ENCODE measurements around the gene CCDC80.

The CCDC80 gene

DNA sequence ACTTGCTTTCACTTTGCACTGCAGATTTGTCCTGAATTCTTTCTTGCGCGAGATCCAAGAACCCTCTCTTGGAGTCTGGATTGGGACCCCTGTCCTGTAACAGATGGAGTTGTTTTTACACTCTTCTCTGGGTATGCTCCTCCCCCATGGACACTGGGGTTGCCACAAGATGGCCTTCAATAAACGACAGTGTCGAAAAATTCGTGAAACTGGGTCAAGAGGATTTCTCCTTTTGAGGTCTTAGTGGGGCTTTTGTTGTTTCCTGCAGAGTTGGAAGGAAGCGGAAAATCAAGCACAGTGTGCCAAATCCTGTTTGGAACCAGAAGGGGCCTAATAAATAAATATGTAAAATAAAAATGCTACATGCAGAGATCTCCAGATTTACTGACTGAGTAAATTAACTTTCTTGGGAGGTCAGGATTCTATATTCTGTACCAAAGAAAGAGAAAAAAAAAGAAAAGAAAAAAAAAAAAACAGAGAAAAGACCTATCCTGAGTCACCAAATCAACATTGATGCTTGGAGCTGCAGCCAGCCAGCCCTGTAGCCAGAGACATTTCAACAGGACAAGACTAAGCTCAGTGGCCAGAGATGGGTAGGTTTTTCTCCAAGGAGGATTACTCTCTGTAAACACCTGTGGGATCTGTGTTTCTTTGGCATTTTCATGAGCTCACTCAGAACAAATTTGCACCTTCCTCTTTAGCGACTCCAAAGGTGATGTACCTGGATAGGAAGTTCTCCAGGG is 24.8 kb downstream of the CCDC80 start:
- peak overlapping the region; percentile 48 for H3K27ac ChIP-seq (ENCODE audit: insufficient read depth, low read depth, low read length, poor library complexity, severe bottlenecking)
- H3K36me3 ChIP-seq (ENCODE audit: control insufficient read depth, insufficient read depth, low read length): no peaks in the 10 kb centered on the region
- H3K27me3 ChIP-seq (ENCODE audit: control insufficient read depth, insufficient read depth, low read length, poor library complexity, severe bottlenecking): no peaks in the 10 kb centered on the region
- H3K4me3 ChIP-seq (ENCODE audit: insufficient read depth, low read depth, low read length): no peak overlapping the region
- H3K9me3 ChIP-seq (ENCODE audit: control insufficient read depth, low read length): no peaks in the 10 kb centered on the region
- 75 to 76% methylated on average over 7 of the region's 7 CpGs for WGBS, 2 experiments
- no peaks in the 10 kb centered on the region for H3K4me1 ChIP-seq (ENCODE audit: control insufficient read depth, insufficient read depth, low read length)

DNA sequence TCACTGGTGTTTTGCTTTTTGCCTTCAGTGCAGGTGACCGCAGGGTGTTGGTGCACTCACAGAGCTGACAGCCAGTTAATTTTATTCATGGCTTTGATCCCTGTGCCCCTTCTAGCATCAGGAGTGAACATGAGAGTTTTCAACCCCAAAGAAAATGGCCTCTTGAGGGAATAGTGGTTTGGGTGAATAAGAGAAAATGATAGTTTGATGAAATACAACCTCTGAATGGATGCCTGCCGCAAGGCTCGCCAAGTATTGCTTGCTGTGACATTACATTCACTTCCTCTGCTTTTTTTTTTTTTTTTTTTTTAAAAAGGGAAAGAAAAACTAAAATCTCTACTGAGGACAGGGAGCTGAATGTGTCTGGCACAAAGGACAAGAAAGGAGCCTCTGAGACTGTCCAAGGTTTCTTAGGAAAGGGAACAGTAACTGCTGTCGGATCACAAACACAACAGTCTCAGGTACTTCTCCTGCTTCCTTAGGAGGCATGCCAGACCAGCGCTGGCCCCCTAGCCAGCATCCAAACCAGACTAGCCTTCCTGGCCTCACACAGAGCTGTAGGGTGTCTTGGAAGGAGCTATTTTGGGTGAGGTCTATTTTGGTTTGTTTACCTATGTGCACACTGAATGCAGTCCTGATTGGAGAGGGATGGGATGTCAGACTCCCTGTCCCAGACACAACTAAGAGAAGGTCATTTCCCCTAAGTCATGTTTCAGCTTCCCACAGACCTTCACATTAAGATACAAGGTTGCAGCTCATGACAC is 29.0 kb downstream of the CCDC80 start:
- Histone ChIP-seq H3K27ac (ENCODE audit: insufficient read depth, low read depth, low read length, poor library complexity, severe bottlenecking) (no peak overlapping the region), H3K36me3 (ENCODE audit: control insufficient read depth, insufficient read depth, low read length) (no peaks in the 10 kb centered on the region), H3K4me3 (ENCODE audit: insufficient read depth, low read depth, low read length) (no peak overlapping the region), H3K4me1 (ENCODE audit: control insufficient read depth, insufficient read depth, low read length) (no peaks in the 10 kb centered on the region), H3K27me3 (ENCODE audit: control insufficient read depth, insufficient read depth, low read length, poor library complexity, severe bottlenecking) (no peaks in the 10 kb centered on the region), H3K9me3 (ENCODE audit: control insufficient read depth, low read length) (no peaks in the 10 kb centered on the region)
- WGBS, 2 experiments: 94% methylated on average over 3 to 5 of the region's 5 CpGs

GRCh38 chr3:112610121-112610520 is 30.8 kb downstream of the CCDC80 start:
- H3K27ac ChIP-seq (ENCODE audit: insufficient read depth, low read depth, low read length, poor library complexity, severe bottlenecking): no peak overlapping the region

GRCh38 chr3:112607863-112608262 is 33.1 kb downstream of the CCDC80 start:
- Histone ChIP-seq H3K9me3 (ENCODE audit: control insufficient read depth, low read length) (no peaks in the 10 kb centered on the region), H3K36me3 (ENCODE audit: control insufficient read depth, insufficient read depth, low read length) (no peaks in the 10 kb centered on the region), H3K4me3 (ENCODE audit: insufficient read depth, low read depth, low read length) (no peak overlapping the region), H3K27ac (ENCODE audit: insufficient read depth, low read depth, low read length, poor library complexity, severe bottlenecking) (no peak overlapping the region), H3K27me3 (ENCODE audit: control insufficient read depth, insufficient read depth, low read length, poor library complexity, severe bottlenecking) (no peaks in the 10 kb centered on the region), H3K4me1 (ENCODE audit: control insufficient read depth, insufficient read depth, low read length) (peaks cover 4% of the 10 kb centered on the region)

More at GRCh38 chr3:112610121-112610520, 30.8 kb downstream of the CCDC80 start:
- Histone ChIP-seq H3K4me1 (ENCODE audit: control insufficient read depth, insufficient read depth, low read length) (peaks cover 4% of the 10 kb centered on the region), H3K9me3 (ENCODE audit: control insufficient read depth, low read length) (no peaks in the 10 kb centered on the region), H3K27me3 (ENCODE audit: control insufficient read depth, insufficient read depth, low read length, poor library complexity, severe bottlenecking) (no peaks in the 10 kb centered on the region), H3K4me3 (ENCODE audit: insufficient read depth, low read depth, low read length) (no peak overlapping the region), H3K36me3 (ENCODE audit: control insufficient read depth, insufficient read depth, low read length) (no peaks in the 10 kb centered on the region)
- WGBS, 2 experiments: 89 to 92% methylated on average over 3 of the region's 3 CpGs

- WGBS, 2 experiments: 92 to 94% methylated on average over 2 of the region's 2 CpGs
- Histone ChIP-seq H3K4me1 (ENCODE audit: control insufficient read depth, insufficient read depth, low read length) (peaks cover 4% of the 10 kb centered on the region), H3K4me3 (ENCODE audit: insufficient read depth, low read depth, low read length) (no peak overlapping the region), H3K9me3 (ENCODE audit: control insufficient read depth, low read length) (no peaks in the 10 kb centered on the region), H3K27me3 (ENCODE audit: control insufficient read depth, insufficient read depth, low read length, poor library complexity, severe bottlenecking) (no peaks in the 10 kb centered on the region), H3K27ac (ENCODE audit: insufficient read depth, low read depth, low read length, poor library complexity, severe bottlenecking) (no peak overlapping the region), H3K36me3 (ENCODE audit: control insufficient read depth, insufficient read depth, low read length) (no peaks in the 10 kb centered on the region)
Observed at GRCh38 chr3:112606098-112606497, 34.8 kb downstream of the CCDC80 start.

- no peaks in the 10 kb centered on the region for H3K9me3 ChIP-seq (ENCODE audit: control insufficient read depth, low read length)
- no peak overlapping the region for H3K27ac ChIP-seq (ENCODE audit: insufficient read depth, low read depth, low read length, poor library complexity, severe bottlenecking)
- H3K4me1 ChIP-seq (ENCODE audit: control insufficient read depth, insufficient read depth, low read length): peaks cover 4% of the 10 kb centered on the region
- H3K4me3 ChIP-seq (ENCODE audit: insufficient read depth, low read depth, low read length): no peak overlapping the region
- 86 to 90% methylated on average over 9 of the region's 9 CpGs for WGBS, 2 experiments
- H3K27me3 ChIP-seq (ENCODE audit: control insufficient read depth, insufficient read depth, low read length, poor library complexity, severe bottlenecking): no peaks in the 10 kb centered on the region
- H3K36me3 ChIP-seq (ENCODE audit: control insufficient read depth, insufficient read depth, low read length): no peaks in the 10 kb centered on the region
Observed at GRCh38 chr3:112605285-112605684, 35.7 kb downstream of the CCDC80 start.

DNA sequence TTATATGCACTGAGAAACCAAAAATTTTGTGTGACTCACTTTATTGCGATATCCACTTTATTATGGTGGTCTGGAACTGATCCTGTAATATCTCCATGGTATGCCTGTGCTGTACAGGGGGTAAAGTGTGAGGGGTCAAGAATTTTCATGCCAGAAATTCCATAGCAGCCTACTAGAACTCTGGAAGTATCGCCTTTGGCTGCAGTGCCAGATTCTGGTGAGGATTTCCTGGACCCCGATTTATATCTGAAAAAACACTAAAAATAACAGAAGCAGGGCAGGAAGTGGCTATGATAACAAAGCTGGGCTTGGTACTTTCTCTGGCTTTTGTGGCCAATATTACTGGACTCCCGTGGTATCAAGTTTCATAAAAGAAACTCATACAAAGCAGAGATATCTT is 36.4 kb downstream of the CCDC80 start:
- H3K36me3 ChIP-seq (ENCODE audit: control insufficient read depth, insufficient read depth, low read length): no peaks in the 10 kb centered on the region
- H3K27ac ChIP-seq (ENCODE audit: insufficient read depth, low read depth, low read length, poor library complexity, severe bottlenecking): no peak overlapping the region
- H3K4me3 ChIP-seq (ENCODE audit: insufficient read depth, low read depth, low read length): no peak overlapping the region
- H3K4me1 ChIP-seq (ENCODE audit: control insufficient read depth, insufficient read depth, low read length): peaks cover 4% of the 10 kb centered on the region
- no peaks in the 10 kb centered on the region for H3K27me3 ChIP-seq (ENCODE audit: control insufficient read depth, insufficient read depth, low read length, poor library complexity, severe bottlenecking)
- no peaks in the 10 kb centered on the region for H3K9me3 ChIP-seq (ENCODE audit: control insufficient read depth, low read length)
- WGBS, 2 experiments: 91 to 97% methylated on average over 4 of the region's 4 CpGs

GRCh38 chr3:112602217-112602838 is 38.6 kb downstream of the CCDC80 start:
- peaks cover 4% of the 10 kb centered on the region for H3K4me1 ChIP-seq (ENCODE audit: control insufficient read depth, insufficient read depth, low read length)
- H3K9me3 ChIP-seq (ENCODE audit: control insufficient read depth, low read length): no peaks in the 10 kb centered on the region
- H3K4me3 ChIP-seq (ENCODE audit: insufficient read depth, low read depth, low read length): no peak overlapping the region
- H3K27me3 ChIP-seq (ENCODE audit: control insufficient read depth, insufficient read depth, low read length, poor library complexity, severe bottlenecking): no peaks in the 10 kb centered on the region
- no peaks in the 10 kb centered on the region for H3K36me3 ChIP-seq (ENCODE audit: control insufficient read depth, insufficient read depth, low read length)
- H3K27ac ChIP-seq (ENCODE audit: insufficient read depth, low read depth, low read length, poor library complexity, severe bottlenecking): no peak overlapping the region

GRCh38 chr3:112598731-112599130 is 42.2 kb downstream of the CCDC80 start:
- Histone ChIP-seq H3K36me3 (ENCODE audit: control insufficient read depth, insufficient read depth, low read length) (no peaks in the 10 kb centered on the region), H3K27me3 (ENCODE audit: control insufficient read depth, insufficient read depth, low read length, poor library complexity, severe bottlenecking) (no peaks in the 10 kb centered on the region), H3K27ac (ENCODE audit: insufficient read depth, low read depth, low read length, poor library complexity, severe bottlenecking) (no peak overlapping the region), H3K4me1 (ENCODE audit: control insufficient read depth, insufficient read depth, low read length) (no peaks in the 10 kb centered on the region), H3K4me3 (ENCODE audit: insufficient read depth, low read depth, low read length) (no peak overlapping the region), H3K9me3 (ENCODE audit: control insufficient read depth, low read length) (no peaks in the 10 kb centered on the region)

DNA sequence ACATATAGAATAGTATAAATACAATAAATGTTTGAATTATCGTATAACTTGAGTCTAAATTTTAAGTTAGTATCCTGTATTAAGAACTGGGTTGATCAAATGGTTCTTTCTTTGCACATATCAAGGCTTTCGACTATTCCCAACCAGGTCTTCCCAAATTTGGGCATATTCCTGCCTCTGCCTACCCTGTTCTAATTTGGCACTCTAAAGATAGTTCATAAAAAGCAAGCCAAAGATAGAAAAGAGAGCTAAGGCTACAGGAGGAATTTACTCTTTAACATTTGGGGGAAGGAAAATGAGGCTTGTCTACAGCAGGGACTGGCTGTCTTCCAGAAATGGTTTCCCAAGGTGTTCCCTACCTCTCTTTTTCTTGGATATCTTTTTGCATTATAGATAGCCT is 43.0 kb downstream of the CCDC80 start:
- H3K27ac ChIP-seq (ENCODE audit: insufficient read depth, low read depth, low read length, poor library complexity, severe bottlenecking): no peak overlapping the region
- H3K9me3 ChIP-seq (ENCODE audit: control insufficient read depth, low read length): no peaks in the 10 kb centered on the region
- H3K4me1 ChIP-seq (ENCODE audit: control insufficient read depth, insufficient read depth, low read length): no peaks in the 10 kb centered on the region
- WGBS, 2 experiments: 94 to 100% methylated on average over 2 of the region's 2 CpGs
- H3K36me3 ChIP-seq (ENCODE audit: control insufficient read depth, insufficient read depth, low read length): no peaks in the 10 kb centered on the region
- H3K27me3 ChIP-seq (ENCODE audit: control insufficient read depth, insufficient read depth, low read length, poor library complexity, severe bottlenecking): no peaks in the 10 kb centered on the region
- no peak overlapping the region for H3K4me3 ChIP-seq (ENCODE audit: insufficient read depth, low read depth, low read length)

All from ectodermal cell (in vitro differentiated cells).